IPS-18c (cell line): ENCODE results near the gene HRNR.

Source experiments
- H3K4me3 ChIP-seq: 2 replicates; pipeline ENCODE4 v1.7.0; 2013; ENCODE audit warnings: low read depth, mild to moderate bottlenecking, low read length, moderate library complexity; ENCODE audit not compliant: insufficient read depth
- H3K9me3 ChIP-seq: one replicate; pipeline ENCODE4 v1.6.1; 2013; ENCODE audit warnings: mild to moderate bottlenecking, low read length, moderate library complexity; ENCODE audit not compliant: control insufficient read depth, insufficient read depth

Gene HRNR

DNA sequence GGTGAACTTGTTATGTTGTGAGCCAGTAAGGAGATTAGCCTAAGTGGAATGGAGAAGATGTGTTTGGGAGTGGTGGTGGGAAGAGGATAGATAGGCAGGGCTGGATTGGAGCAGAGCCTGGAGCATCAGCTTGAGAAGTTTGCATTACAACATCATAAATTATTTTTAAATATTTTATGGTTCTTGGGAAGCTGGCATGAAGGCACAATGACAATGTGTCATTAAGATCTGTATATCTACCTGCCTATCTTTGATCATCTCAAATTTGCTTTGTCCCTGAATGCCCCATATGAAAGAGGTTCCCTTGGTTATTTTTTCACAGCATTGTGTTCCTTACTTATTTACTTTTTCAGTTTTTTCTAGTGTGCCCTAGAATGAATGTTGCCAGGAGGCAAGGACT lies 32.3 kb downstream of the HRNR start:
- Histone ChIP-seq H3K4me3 (no peak overlapping the region), H3K9me3 (peaks cover 2% of the 10 kb centered on the region)

DNA sequence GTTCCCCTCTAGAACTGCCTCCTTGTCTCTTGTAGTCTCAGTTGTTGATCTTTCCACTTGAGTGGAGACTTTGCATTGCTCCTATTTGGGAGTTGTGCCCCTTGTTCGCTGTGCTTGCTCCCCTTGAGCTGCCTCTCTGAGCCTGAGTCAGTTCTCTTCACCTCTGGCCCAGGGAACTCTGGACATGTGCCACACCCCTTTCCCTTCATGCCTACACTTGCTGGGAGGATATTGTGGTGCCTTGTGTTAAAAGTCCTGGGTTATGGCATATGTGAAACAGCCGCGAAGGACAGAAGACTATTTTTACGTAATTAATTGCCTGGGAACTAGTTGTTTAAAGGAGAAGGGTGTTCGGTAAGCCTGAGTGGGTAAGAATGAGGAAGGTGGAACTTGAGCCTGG lies 32.7 kb downstream of the HRNR start:
- Histone ChIP-seq H3K4me3 (no peak overlapping the region), H3K9me3 (peaks cover 2% of the 10 kb centered on the region)

GRCh38 chr1:152190589-152190988 lies 33.4 kb downstream of the HRNR start:
- Histone ChIP-seq H3K9me3 (peaks cover 2% of the 10 kb centered on the region), H3K4me3 (no peak overlapping the region)

DNA sequence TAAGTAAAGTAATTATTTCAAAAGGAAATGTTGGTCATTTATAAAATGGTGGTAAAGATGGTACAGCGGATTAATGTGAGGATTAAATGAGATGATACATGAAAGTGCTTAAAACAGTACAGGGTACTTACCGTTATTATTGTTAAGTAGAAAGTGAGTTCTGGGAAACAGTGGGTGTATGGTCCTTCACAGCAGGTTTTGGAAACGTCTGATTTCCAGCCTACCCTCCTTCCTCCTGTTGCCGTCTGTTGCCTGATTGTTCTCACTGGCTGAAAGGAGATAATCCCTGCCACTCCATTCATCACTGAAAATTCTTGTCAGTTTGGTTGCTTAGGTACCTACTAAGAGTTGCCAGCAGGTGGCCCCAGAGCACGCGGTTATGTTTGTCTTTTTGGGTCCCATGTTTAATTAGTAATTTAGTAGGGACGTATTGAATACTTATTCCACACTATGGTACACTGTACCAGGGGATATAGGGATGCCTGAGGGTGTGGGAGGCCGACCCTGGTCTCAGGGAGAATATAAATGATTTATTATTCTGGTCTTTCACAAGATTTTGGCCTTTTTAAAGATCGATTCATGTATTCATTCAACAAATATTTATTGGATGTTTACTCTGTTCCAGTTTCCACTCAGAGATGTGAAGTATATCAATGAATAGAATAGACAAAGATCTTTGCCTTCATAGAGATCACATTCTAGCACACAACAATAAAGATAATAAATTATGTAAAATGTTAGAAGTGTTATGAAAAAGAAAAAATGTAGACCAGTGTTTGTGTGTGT lies 34.1 kb downstream of the HRNR start:
- Histone ChIP-seq H3K9me3 (peaks cover 2% of the 10 kb centered on the region), H3K4me3 (no peak overlapping the region)

DNA sequence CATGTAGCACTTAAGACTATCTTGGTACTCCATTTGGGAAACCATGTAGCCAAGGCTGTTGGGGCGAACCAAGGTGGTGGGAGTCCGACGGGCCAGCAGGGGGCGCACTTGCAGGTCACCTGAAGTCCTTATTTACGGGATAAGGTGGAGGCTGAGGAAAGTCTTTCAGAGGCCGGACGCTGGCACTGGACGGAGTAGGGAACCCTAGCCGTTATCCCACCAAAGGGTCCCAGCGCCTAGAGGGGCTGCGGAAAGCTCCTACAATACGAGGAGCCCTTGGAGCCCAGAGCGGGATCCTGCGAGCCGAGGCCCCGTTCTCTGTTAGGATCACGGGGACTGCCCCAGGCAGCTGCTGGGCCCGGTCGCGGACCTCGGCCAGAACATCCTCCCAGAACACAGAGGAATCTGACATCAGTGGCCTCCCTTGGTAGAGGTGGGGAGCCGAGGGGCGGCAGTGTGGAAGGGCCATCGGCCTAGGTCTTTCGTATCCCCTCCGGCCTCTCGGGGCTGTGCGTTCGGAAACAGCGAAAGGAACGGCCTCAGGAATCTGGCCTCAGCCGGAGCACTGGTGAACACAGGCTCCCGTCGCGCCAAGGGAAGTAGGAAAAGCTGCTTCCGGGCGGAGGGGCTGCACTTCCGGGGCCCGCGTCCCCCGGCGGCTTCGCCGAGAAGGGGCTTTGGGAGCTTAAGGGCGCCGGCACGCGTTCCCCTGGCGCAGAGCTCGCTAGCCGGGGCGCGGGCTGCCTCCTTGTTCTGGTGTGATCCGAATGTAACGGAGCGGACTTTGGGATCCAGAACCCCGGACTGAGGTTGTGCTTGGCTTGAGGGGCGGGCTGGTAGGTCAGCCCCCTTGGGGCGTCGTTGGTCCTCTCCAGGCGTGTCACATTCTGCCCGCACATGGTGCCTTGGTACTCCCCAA lies 35.1 kb downstream of the HRNR start:
- H3K9me3 ChIP-seq, result peaks cover 2% of the 10 kb centered on the region
- no peak overlapping the region for H3K4me3 ChIP-seq

GRCh38 chr1:152186556-152187285 lies 37.3 kb downstream of the HRNR start:
- Histone ChIP-seq H3K9me3 (peaks cover 2% of the 10 kb centered on the region), H3K4me3 (no peak overlapping the region)

- Histone ChIP-seq H3K4me3 (no peak overlapping the region), H3K9me3 (peaks cover 2% of the 10 kb centered on the region)
Measured at GRCh38 chr1:152185544-152186391, 38.2 kb downstream of the HRNR start.

DNA sequence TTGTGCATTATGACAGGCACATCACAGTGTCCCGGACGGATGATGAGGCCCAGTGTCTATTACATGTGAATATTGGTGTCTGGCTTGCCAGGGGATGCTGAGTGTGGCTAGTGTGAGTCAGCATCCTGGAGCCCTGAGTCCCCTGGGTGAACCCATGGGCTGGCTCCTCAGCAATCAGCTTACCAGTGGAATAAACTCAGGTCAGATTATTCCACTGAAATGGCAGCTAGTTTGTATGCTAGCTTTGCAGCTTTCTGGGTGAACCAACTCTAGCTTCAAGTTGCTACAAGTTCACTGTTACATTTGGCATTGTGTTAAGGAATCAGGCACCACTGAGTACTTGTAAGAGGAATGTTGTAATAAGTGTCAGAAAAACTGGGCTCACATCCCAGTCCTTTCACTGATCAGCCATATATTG lies 41.0 kb downstream of the HRNR start:
- H3K9me3 ChIP-seq, result no peaks in the 10 kb centered on the region
- H3K4me3 ChIP-seq, result no peak overlapping the region

DNA sequence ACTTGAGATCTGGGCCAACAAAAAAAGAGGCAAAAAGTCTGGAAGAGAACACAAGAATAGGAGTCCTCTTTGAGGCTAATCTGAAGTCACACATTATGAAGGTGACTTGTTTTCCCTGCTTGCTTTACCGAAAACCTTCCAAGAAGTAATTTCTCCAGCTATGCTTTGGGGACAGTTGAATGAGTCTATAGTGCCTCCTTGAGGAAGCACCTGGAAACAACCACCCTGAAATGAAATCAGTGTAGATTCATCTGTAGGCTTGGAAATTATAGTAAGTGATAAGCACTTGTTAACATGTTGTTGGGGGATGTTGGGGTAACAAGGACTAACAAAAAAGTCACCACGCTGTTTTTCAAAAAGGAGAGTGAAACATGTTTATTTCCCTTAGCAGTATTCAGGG lies 41.6 kb downstream of the HRNR start:
- Histone ChIP-seq H3K9me3 (no peaks in the 10 kb centered on the region), H3K4me3 (no peak overlapping the region)

DNA sequence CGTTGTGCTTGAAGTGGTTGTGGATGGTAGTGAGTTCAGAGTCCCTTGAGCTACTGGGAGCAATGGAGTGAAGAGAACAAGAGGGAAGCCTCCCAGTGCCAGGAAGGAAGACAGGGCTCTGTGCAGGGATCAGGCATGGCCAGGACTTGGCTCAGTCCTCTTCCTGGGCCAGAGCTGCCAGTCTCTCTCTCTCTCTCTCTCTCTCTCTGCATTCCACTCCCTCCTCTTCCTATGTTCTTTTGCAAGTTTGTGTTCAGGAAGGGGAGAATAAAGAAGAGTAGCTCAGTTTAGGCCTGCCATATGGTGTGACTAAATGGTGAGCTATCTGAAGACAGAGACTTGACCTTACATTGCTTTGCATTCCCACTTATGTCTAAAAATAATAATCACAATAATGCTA lies 44.4 kb downstream of the HRNR start:
- Histone ChIP-seq H3K9me3 (no peaks in the 10 kb centered on the region), H3K4me3 (no peak overlapping the region)

- H3K4me3 ChIP-seq, result no peak overlapping the region
- H3K9me3 ChIP-seq, result no peaks in the 10 kb centered on the region
Measured at GRCh38 chr1:152170287-152170905, 53.6 kb downstream of the HRNR start.

DNA sequence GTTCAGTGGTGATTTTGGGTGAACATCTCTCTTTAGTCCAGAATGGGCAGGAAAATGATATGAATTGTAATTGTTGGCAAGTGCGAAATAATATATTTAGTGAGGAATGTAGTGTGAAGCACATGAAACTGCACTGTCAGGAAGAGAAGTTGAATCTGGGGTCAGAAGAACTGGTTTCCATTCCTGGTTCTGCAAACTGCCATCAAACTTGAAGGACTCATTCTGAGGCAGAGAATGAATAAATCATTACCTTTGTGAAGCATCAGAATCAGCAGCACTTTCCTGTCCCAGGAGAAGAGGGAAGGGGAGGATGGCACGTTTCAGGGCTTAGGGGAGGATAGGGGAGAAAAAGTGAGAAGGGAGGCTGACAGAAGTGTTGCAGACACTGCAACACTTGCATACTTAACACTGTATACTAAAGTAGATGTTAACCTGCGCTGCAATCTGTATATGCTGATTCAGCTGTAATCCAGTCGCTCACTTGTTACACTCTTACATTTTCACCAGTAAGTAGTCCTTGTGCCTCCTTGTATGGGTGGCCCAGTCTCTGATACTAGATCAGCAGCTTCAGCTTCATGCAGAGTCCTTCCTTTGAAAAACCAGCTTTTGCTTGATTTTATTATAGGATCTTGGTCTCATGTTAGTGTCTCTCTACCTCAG lies 54.5 kb downstream of the HRNR start:
- Histone ChIP-seq H3K4me3 (no peak overlapping the region), H3K9me3 (no peaks in the 10 kb centered on the region)

DNA sequence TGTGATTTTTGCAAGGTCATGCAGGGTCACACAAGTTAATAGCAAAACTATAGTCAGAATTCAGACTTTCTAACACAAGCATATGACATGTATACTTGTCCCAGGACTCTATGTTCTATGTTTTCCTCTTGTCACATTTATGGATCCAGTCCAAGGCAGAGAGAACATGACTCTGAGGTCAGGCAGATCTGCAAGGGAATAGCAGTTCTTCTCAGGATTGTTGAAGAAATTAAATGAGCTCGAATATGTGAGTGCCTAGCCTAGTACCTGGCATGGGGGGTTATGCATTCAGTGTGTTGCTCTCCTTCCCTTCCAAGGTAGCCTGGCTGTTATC lies 55.5 kb downstream of the HRNR start:
- H3K4me3 ChIP-seq, result no peak overlapping the region
- no peaks in the 10 kb centered on the region for H3K9me3 ChIP-seq

- no peak overlapping the region for H3K4me3 ChIP-seq
- H3K9me3 ChIP-seq, result no peaks in the 10 kb centered on the region
Measured at GRCh38 chr1:152167835-152168534, 56.0 kb downstream of the HRNR start.

- no peaks in the 10 kb centered on the region for H3K9me3 ChIP-seq
- no peak overlapping the region for H3K4me3 ChIP-seq
Measured at GRCh38 chr1:152166966-152167365, 57.0 kb downstream of the HRNR start.
